Activated CD8-positive, alpha-beta memory T cell treated with anti-CD3 and anti-CD28 coated beads for 1 hour (primary cell): Measurements from ENCODE around the gene OXCT1.
"Not testable (repeated sequence)": the region's sequence is repeated elsewhere in the genome, so short reads cannot be mapped to it uniquely, and the experiment has no call there.

Experiments used
- DNase-seq, 2 donors: peaks; one replicate each; pipeline ENCODE4 v3.0.0-alpha.2; 2020; ENCODE audit warnings: low read depth in 1 of 2; ENCODE audit errors: extremely low read depth in 1 of 2

Gene OXCT1

DNA sequence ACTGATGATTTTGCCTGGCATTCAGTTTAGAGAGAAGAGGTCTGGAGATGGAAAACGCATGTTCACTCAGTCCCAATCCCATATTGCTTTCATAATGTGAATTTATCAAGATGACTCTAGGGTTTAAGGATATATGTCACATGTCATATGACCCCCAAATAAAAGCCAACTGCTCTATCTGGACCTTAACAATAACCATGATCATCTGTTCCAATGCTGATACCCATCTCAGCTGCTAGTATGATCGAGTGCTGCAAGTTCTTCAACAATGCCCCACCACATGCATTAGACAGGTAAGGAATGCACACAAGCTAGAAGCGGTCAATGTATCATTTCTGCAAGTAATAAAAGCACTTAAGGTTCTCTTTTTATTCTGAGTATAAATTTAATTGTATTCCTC is 91.8 kb downstream of the OXCT1 start:
- no peak for DNase-seq

DNA sequence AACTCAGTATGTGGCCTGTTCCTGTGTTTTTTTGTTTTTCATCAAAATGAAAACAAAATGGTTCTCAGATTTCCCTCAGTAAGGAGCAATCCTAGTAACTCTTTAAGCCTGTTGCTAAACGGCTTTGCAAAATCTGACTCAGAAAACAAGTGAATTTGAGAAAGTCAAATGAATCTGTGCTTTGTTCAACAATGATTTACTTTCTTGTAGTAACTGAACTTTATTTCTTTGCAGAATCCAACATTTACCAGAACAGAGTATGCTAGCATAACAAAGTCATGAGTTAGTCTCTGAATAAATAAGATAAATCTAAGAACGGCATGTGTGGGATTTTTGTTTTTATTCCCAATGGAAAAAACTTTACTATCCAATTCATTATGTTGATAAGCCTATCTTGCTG is 93.8 kb downstream of the OXCT1 start:
- no peak for DNase-seq

DNA sequence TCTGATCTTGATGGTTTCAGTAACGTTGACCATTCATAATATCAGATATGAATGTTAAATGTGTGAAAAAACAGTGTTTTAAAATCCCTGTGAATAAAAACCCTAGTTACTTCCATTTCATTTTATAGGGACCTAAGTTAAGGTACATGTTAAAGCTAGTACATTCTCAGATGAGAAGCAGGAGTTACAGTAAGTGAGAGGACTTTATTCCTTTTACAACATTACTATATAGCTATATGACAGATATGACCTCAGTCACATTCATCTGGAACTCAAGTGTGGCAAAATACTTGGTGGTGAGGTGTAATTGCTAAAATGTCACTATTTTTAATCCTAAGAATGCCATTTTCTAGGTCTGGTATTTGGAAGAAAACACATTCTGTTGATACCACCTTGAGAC is 96.4 kb downstream of the OXCT1 start:
- no peak for DNase-seq

DNA sequence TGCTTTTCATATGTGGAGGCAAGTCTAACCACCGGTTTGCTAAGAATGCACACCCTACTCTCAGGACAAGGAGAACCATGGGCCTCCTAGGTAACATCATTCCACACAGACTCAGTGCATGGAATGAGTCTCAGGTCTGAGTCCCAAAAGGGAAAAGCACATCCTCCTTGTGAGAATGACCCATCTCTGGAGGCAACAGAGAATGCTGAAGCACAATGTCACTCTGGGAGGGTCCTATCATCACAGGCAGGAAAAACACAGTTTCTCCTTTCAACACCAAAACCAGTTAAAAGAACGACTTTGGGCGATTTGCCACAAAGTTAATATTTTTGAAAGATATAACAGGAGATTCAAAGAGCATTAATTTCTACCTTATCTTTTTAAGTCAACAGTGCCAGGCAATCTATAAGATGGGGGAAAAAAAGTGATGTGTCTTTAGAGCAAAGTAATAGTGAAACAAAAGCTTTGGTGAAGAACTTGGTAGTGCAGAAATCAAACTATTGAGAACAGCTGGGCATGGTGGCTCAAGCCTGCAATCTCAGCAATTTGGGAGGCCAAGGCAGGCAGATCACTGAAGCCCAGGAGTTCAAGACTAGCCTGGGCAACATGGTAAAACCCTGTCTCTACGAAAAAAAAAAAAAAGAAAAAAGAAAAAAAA is 97.3 kb downstream of the OXCT1 start:
- DNase-seq: no peak

DNA sequence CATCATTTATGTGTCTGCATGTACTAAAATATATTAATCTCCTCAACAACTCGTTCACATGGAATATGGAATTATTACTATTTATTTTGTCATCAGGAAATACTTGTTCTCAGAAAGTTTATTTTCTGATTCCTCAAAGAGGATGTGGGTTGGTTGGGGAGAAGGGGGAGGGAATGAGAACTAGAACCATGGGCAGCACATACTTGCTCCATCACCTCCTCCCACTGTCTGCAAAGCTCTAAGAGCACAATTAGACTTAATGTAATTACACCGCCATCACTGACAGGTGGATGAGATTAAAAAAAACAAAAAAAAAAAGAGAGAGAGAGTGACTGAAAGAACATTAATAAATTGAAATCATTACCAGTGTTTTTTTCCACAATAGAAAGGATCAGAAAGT is 98.2 kb downstream of the OXCT1 start:
- DNase-seq: no peak

DNA sequence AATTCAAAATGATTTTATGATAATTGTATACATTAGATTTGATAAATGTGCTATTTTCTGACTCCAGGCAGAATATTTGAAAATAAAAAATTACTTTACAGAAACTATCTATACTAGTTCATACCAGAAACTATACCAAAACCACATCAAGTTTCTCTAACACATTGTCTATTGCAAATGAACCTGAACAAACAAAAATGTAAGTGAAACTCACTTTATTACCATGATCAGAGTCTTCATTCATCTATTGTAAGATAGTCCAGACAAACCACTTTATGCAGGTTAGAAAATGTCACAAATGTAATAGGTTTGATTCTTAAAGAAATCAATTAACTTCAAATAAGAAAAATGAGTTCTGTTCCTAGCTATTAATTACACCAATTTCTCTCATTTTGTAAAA is 99.4 kb downstream of the OXCT1 start:
- DNase-seq: no peak

DNA sequence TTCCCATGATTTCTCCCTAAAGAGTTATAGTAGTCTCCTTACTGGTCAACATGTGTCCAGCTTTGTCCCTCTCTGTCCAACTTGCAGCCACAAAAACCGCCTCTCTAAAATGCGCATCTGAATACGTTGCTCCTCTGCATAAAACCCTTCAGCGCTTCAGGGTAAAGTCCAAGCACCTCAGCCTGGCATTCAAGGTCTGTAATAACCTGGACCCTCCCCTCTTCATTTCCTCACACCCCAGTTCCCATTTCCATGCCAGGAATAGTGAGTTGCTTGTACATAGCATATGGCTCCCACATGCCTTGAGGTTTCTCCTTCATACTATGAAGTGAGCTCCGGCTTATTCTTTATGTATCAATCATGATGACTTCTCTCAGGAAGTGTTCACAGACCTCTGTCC is 101.5 kb downstream of the OXCT1 start:
- no peak for DNase-seq

DNA sequence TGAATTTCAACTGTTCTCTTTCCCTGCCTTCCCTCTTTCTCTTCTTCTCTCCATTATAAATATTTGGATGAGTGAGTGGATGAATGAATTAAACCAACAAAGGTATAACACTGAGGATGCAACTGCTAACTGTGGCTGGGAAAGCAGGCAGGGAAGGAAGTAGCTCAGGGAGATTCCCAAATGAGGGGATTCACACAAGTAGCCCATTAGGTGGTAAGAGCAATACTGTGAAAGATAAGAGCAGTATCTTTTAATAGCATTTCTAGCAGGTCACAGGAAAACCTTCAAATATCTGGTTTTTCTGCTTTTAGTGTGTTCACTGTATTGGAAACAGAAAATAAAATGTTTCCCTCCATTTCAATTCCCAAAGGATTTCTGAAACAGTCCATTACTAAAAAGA is 105.6 kb downstream of the OXCT1 start:
- no peak for DNase-seq

DNA sequence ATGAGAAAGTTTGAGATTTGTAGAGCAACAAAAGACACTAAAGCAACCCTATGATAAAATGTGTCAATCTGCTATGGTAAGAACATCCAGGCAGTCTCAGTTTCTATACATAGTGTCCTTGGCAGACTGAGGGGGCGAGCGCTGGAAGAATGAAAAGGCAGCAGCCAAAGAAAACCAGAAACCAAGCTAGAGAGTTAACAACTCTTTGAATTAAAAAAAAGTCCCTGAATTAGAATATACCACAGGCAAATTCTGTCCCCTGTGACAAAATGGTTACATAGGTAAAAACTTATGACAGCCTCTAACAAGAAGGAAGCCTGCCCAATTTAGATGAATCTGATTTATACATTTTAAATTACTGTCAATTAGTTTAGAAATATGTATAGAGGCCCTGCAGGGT is 106.7 kb downstream of the OXCT1 start:
- no peak for DNase-seq

DNA sequence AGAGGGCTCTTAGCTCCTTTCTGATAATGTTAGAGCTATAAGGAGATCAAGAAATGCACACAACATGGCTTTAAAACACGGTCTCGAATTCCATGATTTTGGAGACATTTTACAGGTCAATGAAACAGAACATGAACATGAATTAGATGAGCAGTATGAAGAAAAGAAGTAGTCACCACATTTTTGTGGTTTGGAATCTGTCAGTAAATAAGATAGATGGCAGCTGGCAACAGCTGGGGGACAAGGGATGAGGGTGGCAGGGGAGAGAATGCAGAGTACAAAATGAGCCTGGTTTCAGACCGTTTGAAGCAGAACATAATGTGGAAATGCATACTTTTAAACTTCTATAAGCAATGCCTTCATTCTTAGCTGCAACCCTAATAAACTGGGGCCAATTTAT is 107.1 kb downstream of the OXCT1 start:
- no peak for DNase-seq

DNA sequence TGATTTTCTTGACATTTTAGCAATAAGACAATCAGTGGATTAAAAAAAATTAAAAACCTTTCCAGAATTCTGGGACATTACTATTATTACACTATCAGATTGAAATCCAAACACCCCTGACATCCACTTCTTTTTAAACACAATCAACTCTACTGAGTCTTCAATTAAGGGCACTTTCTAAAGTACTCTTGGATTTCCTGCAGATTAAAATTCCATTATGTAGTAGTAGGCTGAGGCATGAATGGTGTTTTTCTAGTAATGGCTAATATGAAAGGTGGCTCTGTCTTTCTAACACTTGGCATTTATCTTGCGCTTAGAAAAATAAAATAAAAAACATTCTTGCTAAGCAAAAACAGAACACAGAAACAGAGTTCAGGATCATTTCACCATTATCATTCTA is 107.8 kb downstream of the OXCT1 start:
- DNase-seq: no peak

DNA sequence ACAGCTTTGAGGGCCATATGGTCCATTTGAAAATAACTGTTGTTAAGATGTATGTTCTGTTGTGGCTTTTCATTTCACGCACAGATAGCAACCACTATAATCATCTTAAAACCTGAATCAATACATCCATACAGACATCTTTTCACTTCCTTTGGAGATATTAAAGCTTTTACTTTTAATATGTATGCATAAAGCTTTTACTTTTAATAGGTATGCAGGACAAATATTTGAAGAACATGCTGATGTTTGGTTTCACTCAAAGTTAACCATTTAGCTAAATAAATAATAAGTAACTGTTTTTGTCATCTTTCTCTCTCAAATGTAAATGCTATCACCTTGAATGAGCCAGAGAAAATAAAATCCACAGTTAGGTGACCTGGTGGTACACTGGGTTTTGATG is 108.6 kb downstream of the OXCT1 start:
- DNase-seq: no peak

DNA sequence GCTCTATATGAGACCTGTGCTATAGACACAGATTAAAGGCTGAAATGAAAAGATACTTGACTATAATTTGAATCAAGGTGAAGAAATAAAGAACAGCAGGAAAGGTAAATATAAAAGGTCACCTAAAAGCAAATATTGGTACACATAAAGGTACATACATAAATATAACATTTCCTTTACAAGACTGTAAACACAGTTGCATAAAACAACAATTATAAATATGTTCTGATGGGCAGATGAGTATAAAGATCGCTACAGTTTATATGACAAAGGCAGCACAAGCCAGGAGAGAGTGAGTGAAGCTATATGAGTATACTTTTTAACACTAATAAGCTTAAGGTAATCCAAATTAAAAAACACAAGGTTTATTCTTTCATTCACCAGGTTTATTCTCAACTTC is 114.5 kb downstream of the OXCT1 start:
- DNase-seq: no peak

DNA sequence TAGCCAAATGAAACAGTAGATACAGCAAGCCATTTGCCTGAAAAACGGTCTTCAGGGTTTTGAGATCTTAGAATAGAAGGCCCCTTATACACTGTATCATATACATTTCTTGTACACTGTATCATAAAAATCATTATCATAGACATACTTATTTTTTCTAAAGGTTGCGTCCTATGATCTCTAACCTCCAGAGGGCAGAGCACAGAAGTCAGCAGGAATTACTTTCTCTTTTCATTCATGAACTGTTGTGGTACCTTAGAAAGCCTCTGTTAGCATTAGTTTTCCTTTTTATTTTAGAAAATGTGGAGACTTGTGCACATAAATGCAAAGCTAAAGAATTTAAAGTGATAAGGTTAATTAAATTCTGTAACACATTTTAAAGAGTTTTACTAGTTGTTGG is 115.4 kb downstream of the OXCT1 start:
- no peak for DNase-seq

DNA sequence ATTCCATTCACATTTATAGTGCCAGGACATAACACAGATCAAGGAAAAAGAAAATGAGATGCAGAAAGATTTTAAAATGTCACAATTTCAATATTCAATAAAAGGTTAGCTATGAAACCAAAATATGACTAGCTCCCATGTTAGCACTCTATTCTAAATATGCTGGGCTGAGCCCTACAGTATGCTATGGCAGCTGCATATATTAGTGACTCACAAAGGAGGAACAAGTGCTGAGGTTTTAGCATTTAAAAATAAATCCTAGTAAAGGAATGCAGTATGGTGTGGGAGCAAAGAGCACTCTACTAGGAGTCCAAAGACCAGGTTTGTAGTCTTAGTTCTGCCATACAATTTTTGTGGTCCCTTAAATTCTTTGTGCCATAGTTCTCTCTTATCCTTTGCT is 118.4 kb downstream of the OXCT1 start:
- DNase-seq: no peak

DNA sequence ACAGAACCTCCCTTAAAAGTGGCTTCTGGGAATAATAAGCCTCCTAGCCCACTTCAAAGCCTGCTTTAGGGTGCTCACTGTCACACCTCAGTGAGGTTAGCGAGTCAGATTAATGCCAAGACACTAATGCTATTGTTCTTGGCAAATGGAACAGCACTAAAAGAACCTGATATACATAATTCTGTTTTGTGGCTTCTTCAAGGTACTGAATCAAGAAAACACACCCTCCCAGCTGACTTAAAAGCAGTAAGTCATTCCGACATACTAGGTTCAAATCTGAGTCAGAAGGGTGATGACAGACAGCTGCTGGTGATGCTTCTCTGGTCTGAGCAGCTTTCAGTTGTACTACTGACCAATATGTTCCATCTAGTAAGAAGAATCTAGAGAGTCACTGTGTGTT is 121.6 kb downstream of the OXCT1 start:
- DNase-seq: no peak

DNA sequence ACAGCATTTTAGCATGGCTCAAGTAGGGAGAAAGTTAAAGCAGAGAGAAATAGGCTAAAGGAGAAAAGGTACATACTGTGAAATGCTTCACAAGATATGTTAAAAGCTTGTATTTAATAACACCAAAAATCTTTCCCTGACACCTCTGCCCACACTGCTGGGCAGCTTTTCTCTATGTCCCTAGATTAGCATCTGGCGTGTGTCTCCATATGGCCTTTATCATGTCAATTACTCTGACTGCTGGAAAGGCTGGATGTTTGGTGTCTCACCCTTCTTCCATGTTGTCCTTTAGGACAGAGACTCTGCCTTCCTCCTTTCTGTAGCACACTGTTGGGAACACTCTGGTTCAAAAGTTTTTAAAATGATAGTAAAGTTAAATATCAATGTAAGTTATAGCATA is 122.5 kb downstream of the OXCT1 start:
- no peak for DNase-seq

DNA sequence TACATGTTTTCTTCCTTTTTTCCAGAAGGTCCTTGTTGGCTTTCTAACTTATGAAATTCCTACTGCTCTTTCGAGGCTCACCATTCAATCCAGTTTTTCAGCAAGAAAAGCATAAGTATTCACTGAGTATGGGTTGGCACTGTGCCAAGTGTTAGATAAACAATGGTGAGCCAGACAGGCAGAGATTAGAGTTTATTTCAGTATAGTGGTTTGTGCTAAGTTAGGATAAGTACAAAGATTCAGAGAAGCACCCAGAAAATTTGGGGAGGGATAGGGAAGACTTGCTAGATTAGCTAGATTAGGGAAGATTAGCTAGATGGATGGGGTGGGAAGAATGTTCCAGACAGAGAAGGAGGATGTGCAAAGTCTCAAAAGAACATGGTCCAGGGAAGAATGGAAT is 122.9 kb downstream of the OXCT1 start:
- no peak for DNase-seq

DNA sequence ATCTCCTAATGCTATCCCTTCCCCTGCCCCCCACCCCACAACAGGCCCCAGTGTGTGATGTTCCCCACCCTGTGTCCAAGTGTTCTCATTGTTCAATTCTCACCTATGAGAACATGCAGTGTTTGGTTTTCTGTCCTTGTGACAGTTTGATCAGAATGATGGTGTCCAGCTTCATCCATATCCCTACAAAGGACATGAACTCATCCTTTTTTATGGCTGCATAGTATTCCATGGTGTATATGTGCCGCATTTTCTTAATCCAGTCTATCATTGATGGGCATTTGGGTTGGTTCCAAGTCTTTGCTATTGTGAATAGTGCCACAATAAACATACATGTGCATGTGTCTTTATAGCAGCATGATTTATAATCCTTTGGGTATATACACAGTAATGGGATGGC is 127.6 kb downstream of the OXCT1 start:
- DNase-seq: not testable (repeated sequence)

DNA sequence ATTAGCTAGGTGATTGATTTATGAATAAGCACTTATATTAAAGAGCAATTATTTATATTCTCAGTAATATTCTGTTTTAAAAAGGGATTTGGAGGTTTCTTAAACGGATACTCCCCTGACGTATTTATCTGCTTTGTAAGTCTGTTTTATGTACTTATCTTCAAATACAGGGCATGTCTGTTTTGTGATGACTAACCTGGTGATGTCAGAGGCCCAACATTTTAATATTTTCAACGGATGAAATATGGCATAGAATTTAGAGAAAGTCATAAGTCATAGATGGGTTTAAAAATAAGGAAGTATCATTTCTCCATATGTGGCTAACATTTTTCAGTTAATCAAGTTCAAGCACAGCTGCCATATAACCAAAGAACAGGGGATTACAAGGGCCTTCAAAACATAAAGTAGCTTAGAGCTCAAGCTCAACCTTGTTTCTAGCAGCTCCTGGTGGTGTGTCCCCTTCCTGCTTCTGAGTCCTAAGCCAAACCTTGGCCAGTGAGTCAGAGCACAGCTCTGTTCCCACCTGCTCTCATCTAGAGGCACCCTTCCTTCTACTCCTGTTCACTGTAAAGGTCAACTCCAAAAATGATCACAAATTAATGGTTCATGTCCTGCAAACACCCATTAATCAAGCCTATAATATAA is 131.4 kb downstream of the OXCT1 start:
- no peak for DNase-seq

DNA sequence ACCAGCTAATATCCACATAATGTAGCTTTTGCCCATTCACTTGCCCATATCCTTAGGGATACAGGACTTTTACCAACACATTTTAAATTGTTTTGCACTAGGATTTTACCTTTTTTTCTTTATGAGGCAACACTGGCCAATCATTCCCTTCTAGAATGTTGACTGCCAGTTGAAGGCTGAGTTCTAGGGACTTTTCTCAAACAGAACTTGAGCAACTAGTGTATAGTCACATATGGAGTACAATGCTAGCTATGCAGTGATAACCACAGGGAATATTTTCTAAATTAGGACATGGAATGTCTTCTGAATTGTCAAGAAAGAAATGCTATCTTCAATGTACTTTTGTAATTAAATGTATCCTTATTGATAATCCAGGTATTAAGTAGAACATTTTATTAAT is 133.6 kb downstream of the OXCT1 start:
- DNase-seq: no peak

DNA sequence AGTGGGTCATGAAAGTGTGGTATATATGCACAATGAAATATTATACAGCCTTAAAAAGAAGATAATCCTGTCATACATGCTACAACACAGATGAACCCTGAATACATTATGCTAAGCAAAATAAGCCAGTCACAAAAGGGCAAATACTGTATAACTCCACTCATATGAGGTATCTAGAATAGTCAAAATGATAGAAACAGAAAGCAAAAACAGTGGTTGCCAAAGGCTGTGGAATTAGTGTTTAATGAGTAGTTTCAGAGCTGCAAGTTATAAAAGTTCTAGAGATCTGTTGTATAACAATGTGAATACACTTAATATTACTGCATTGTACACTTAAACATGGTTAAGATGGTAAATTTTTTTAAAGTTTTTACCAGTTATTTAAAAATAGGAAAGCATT is 135.0 kb downstream of the OXCT1 start:
- DNase-seq: no peak

DNA sequence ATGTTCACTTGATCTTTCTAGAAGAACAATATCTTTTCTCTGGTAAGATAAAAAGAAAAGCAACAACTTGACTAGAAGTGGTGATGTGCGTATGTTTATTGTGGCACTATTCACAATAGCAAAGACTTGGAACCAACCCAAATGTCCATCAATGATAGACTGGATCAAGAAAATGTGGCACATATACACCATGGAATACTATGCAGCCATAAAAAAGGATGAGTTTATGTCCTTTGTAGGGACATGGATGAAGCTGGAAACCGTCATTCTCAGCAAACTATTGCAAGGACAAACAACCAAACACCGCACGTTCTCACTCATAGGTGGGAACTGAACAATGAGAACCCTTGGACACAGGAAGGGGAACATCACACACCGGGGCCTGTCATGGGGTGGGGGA is 140.8 kb downstream of the OXCT1 start:
- not testable (repeated sequence) for DNase-seq
